ENCODE data around the gene MEF2A. TPM values are rescaled to one million over a fixed set of nuclear protein-coding genes. Genes with fewer than 3 reads are reported as not detected.

MEF2A gene
- total and polyA plus RNA-seq, 9 of the 15 experiments (the other 6 are each of a cell fraction or from before 2014, with no cell fraction given) = 1.6 to 18.7 (median 8.7) TPM

- no peaks in the 10 kb centered on the region for H3K9me3 ChIP-seq (replicated peaks; ENCODE audit: control insufficient read depth, insufficient read depth, low read depth, low read length)
- peaks cover 16 to 23% of the 10 kb centered on the region in 2 experiments; a peak in 4 of 5 replicates for H3K4me1 ChIP-seq (replicated peaks in 1 of 2; ENCODE audit: control insufficient read depth in 2 of 2, insufficient read depth in 2 of 2, low read length in 2 of 2)
- DNase-seq (ENCODE audit: extremely low read depth in 1 of 4, low spot score in 3 of 4) = no peak
- 2% methylated on average over 11 of the region's 22 CpGs for WGBS (ENCODE audit: insufficient coverage, low coverage, missing lambda C conversion rate)
- TF ChIP-seq ESRRA (IDR thresholded peaks at IDR 0.05; ENCODE audit: borderline replicate concordance, low read depth) = 0 out of 2 replicates have a peak, but pooled peaks have one; percentile 7
- TF ChIP-seq PHB2 (IDR thresholded peaks at IDR 0.05; ENCODE audit: low read depth) = no peak
- peak in 1 of 2 experiments; percentile 24; a peak in 1 of 4 replicates for TF ChIP-seq SRF (CRISPR knock-in tag; IDR thresholded peaks at IDR 0.05)
- peak in 1 of 2 experiments; percentile 41 for TF ChIP-seq E2F6 (IDR thresholded peaks at IDR 0.05; ENCODE audit: borderline replicate concordance in 1 of 2, extremely low read depth in 1 of 2, insufficient read depth in 1 of 2, insufficient read length in 1 of 2, low read depth in 1 of 2, low read length in 1 of 2, poor library complexity in 1 of 2, severe bottlenecking in 1 of 2)
- TF ChIP-seq CBFA2T2 (conservative IDR thresholded peaks at IDR 0.05) = no peak
- 0 out of 2 replicates have a peak, but pooled peaks have one; percentile 9 for TF ChIP-seq BRD4 (IDR thresholded peaks at IDR 0.05)
- peak; percentile 51 for TF ChIP-seq ZFX (CRISPR knock-in tag; IDR thresholded peaks at IDR 0.05)
- no peak for TF ChIP-seq GABPA (tag; conservative IDR thresholded peaks at IDR 0.05; ENCODE audit: low read depth)
- H2AFZ ChIP-seq (ENCODE audit: low read depth, low read length) = peak overlapping the region; percentile 72
- in situ Hi-C loops (cut with MboI) = no loop called here
- H3K9ac ChIP-seq (ENCODE audit: insufficient read depth in 1 of 2, low read depth in 2 of 2, low read length in 2 of 2) = peak overlapping the region; percentile 23 to 83; a peak in 2 of 4 replicates
- no peak overlapping the region for H3K27ac ChIP-seq (ENCODE audit: extremely low read depth, low read depth, low read length)
- H3K9me1 ChIP-seq (ENCODE audit: control insufficient read depth, insufficient read depth, low read length) = no peaks in the 10 kb centered on the region
- no peak for ATAC-seq
- POLR2A ChIA-PET = interaction anchor here (0.5 to 0.9 kb wide), 2 partner anchors 17 to 354 kb away, joined by 3 read pairs; no protein-coding TSS in a partner anchor
- FAIRE-seq = no peak
- H3K36me3 ChIP-seq (ENCODE audit: control insufficient read depth, insufficient read depth, low read length) = no peaks in the 10 kb centered on the region
- no TSS peak for BruUV-seq (replicated peaks)
- H3K79me2 ChIP-seq (ENCODE audit: control insufficient read depth, insufficient read depth, low read length) = peaks cover 33% of the 10 kb centered on the region
- peak overlapping the region; percentile 84 for H3K4me3 ChIP-seq
- intact Hi-C loops (cut with micrococcal nuclease) = loop anchor here (5.0 kb wide), 2 partner anchors 47 to 137 kb away; no protein-coding TSS in a partner anchor
- CTCF ChIA-PET (ENCODE audit: low intra/inter-chr PET ratio) = no interaction called here
- H4K20me1 ChIP-seq (replicated peaks; ENCODE audit: control insufficient read depth, insufficient read depth, low read length) = 0 out of 2 replicates have a peak, but pooled peaks cover 13% of the 10 kb centered on the region
- H3K27me3 ChIP-seq (ENCODE audit: control insufficient read depth in 2 of 2, insufficient read depth in 2 of 2, low read length in 2 of 2) = peaks cover 4 to 8% of the 10 kb centered on the region in 2 experiments; a peak in 4 of 5 replicates
- H3K4me2 ChIP-seq (ENCODE audit: insufficient read depth, low read length) = peak overlapping the region; percentile 64
Measured at GRCh38 chr15:99565049-99565298, 810 bp upstream of the MEF2A start.

All from K562 (cell line).